NT2/D1 (cell line): ENCODE results near the gene DDIT3.

Experiments used
- YY1 ChIP-seq: IDR thresholded peaks from 2 replicates; pipeline ENCODE4 v1.6.1; 2011; ENCODE audit not compliant: insufficient read length, insufficient read depth
- ZNF274 ChIP-seq: IDR thresholded peaks from 2 replicates; pipeline ENCODE4 v1.6.1; 2011; ENCODE audit warnings: mild to moderate bottlenecking, low read depth, low read length

- TF ChIP-seq ZNF274 (no peak), YY1 (no peak)
Measured at GRCh38 chr12:57521525-57522010, 1.3 kb upstream of the DDIT3 start.
